Stimulated activated naive CD8-positive, alpha-beta T cell treated with anti-CD3 and anti-CD28 coated beads, Interleukin-15, Interleukin-2, amounts not matched to agents 100 U/mL and 50 U/mL, for 24 hours (primary cell): ENCODE results near the gene CHGA.

Experiments used
- ATAC-seq: fragments of 150-1000 bp; cut with Tn5 transposase; one replicate; pipeline ENCODE4 v1.10.0; 2021
- DNase-seq: peaks from one replicate; pipeline ENCODE4 v3.0.0; 2021

CHGA gene

DNA sequence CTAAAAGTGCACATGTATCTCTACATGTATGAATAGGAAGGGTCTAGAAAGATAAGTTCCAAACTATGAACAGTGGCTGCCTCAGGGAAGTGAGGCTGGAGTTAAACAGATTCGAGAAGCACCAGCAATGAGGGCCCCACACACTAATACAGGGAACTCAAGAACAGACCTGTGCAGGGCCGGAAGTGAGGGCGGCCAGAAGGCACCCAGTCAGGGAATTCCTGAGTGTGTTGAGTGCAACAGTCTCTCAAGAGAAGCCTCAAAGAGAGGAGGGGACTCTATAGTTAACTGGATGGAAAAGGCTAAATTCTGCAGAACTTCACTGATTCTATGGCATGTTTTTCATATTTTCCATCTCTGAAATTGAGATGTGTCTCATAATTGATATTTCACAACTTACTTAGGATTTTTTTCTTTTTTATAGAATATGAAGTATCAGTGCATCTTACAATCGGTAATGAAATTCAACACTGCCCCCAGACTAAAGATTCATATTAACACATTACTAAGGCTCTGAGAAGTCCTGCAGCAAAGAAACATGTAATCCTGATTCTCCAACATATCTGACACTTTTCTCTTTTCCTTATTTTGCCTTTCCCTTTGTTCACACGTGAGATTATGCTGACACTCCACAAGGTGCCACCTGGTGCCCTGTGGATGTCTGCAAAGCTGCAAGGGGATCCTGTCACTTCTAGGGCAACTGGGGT is 61.3 kb downstream of the CHGA start:
- DNase-seq: no peak
- no peak for ATAC-seq
